Measurements from ENCODE around the gene OR4D10. TPM values are rescaled to one million over a fixed set of nuclear protein-coding genes. Genes with fewer than 3 reads are reported as not detected.

The OR4D10 gene
- not detected in 2 replicates for total RNA-seq (2012; rRNA removed)
- not detected in 2 replicates for polyA plus RNA-seq (2012; rRNA removed)
- polyA plus RNA-seq (2012; cell fraction: cytosol; rRNA removed), result not detected in 2 replicates
- not detected in 2 replicates for polyA plus RNA-seq (2012; cell fraction: nucleus; rRNA removed; ENCODE audit: low replicate concordance)
- not detected for Bru-seq, nascent RNA
- BruChase-seq, experiment 1, labeled RNA remaining after a 6-hour chase, result not detected
- BruChase-seq, experiment 2, labeled RNA remaining after a 2-hour chase, result not detected
- long read RNA-seq, result 0 reads

DNA sequence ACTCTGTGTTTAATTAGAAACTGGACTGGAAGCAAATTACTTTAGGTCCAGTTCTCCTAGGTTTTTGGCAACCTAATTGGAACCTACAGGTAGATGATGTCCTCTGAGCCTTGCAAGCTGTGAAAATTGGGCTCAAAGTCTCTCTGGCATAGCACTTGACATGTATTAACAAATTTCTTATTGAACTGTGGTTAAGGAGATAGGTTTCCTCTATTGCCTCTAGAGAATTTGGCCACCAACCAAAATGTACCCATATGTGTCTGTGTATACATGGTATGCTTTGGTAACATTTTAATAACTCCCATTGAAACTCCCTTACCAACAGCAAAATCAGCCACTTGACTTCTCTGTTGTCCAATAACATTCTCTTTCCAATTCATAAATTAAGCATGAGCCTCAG is at the start of gene OR4D10:
OR4D10 (plus strand) TSS at position 301 of the 400 bp plus-strand sequence. CDS start 4,115 bp downstream, outside the sequence.
- DNase-seq (no peak), ATAC-seq (ENCODE audit: low read depth) (no peak)
- H3K9me3 ChIP-seq (ENCODE audit: control insufficient read depth, insufficient read depth, low read length), result no peaks in the 10 kb centered on the region
- H3K14ac ChIP-seq (replicated peaks; ENCODE audit: low read depth, low read length), result no peak within 1 kb of the TSS
- TF ChIP-seq POLR2A (IDR thresholded peaks at IDR 0.05; ENCODE audit: low read depth, low read length), result no peak
- no peak for TF ChIP-seq FOS (IDR thresholded peaks at IDR 0.05; ENCODE audit: low read depth, low read length)
- TF ChIP-seq RAD21 (IDR thresholded peaks at IDR 0.05; ENCODE audit: low read length), result no peak
- no peak for TF ChIP-seq MAFK (IDR thresholded peaks at IDR 0.05; ENCODE audit: low read depth, low read length)
- no peak for TF ChIP-seq SMC3 (IDR thresholded peaks at IDR 0.05; ENCODE audit: low read depth, low read length)
- TF ChIP-seq NFE2L2 (IDR thresholded peaks at IDR 0.05; ENCODE audit: low read depth, low read length), result no peak
- no peak for TF ChIP-seq ELK1 (IDR thresholded peaks at IDR 0.05; ENCODE audit: borderline replicate concordance, low read depth, low read length)
- H3K4ac ChIP-seq (ENCODE audit: low read depth, low read length), result no peak within 1 kb of the TSS
- no peak within 1 kb of the TSS for H3K56ac ChIP-seq (ENCODE audit: extremely low read depth, insufficient read depth, low read length)
- no peaks in the 10 kb centered on the region for H4K20me1 ChIP-seq (ENCODE audit: insufficient read depth, low read length)
- no peak within 1 kb of the TSS for H3K18ac ChIP-seq (ENCODE audit: low read depth, low read length)
- no peak within 1 kb of the TSS for H4K5ac ChIP-seq (ENCODE audit: low read depth, low read length)
- no peak within 1 kb of the TSS for H2BK5ac ChIP-seq (ENCODE audit: low read depth, low read length, poor library complexity, severe bottlenecking)
- BruUV-seq (replicated peaks), result no TSS peak
- H2AFZ ChIP-seq (replicated peaks; ENCODE audit: low read length, poor library complexity), result no peak within 1 kb of the TSS
- H3K23ac ChIP-seq (ENCODE audit: low read depth, low read length), result no peak within 1 kb of the TSS
- no peak within 1 kb of the TSS for H3K4me2 ChIP-seq (ENCODE audit: low read depth, low read length)
- H2AK9ac ChIP-seq (replicated peaks; ENCODE audit: low read depth, low read length, poor library complexity), result no peak within 1 kb of the TSS
- H2BK20ac ChIP-seq (ENCODE audit: low read depth, low read length), result no peak within 1 kb of the TSS
- no peak within 1 kb of the TSS for H4K91ac ChIP-seq (ENCODE audit: insufficient read depth, low read depth, low read length)
- H3K9me1 ChIP-seq (ENCODE audit: insufficient read depth, low read length), result no peaks in the 10 kb centered on the region
- no peak within 1 kb of the TSS for H3K9ac ChIP-seq (ENCODE audit: low read depth, low read length)
- no peaks in the 10 kb centered on the region for H3K36me3 ChIP-seq (ENCODE audit: control insufficient read depth, insufficient read depth, low read length)
- in situ Hi-C loops (cut with MboI; ENCODE audit: low sequenced_read_pairs) (no loop called here), intact Hi-C loops (cut with micrococcal nuclease) (no loop called here), dilution Hi-C loops (cut with HindIII; ENCODE audit: low sequenced_read_pairs, unreplicated experiment) (no loop called here)
- ChIA-PET POLR2A (ENCODE audit: unreplicated experiment) (no interaction called here), CTCF (no interaction called here)
- no peak within 1 kb of the TSS for H3K27ac ChIP-seq (ENCODE audit: insufficient read depth, low read length)
- no peak within 1 kb of the TSS for H2AK5ac ChIP-seq (ENCODE audit: low read depth, low read length)
- H3K27me3 ChIP-seq (ENCODE audit: control insufficient read depth, insufficient read depth, low read length), result no peaks in the 10 kb centered on the region
- H2BK120ac ChIP-seq (ENCODE audit: low read depth, low read length), result no peak within 1 kb of the TSS
- H3K79me1 ChIP-seq (ENCODE audit: low read depth in 1 of 2, low read length in 2 of 2), result no peaks in the 10 kb centered on the region
- no peak within 1 kb of the TSS for H4K8ac ChIP-seq (ENCODE audit: low read depth in 2 of 2, low read length in 2 of 2)
- no peak within 1 kb of the TSS for H2BK15ac ChIP-seq (ENCODE audit: low read depth, low read length)
- H3K4me1 ChIP-seq (ENCODE audit: control insufficient read depth, insufficient read depth, low read length), result no peaks in the 10 kb centered on the region
- no peak within 1 kb of the TSS for H3K4me3 ChIP-seq (ENCODE audit: insufficient read depth, low read depth, low read length)
